Measurements from ENCODE around the gene PGD.

PGD gene

DNA sequence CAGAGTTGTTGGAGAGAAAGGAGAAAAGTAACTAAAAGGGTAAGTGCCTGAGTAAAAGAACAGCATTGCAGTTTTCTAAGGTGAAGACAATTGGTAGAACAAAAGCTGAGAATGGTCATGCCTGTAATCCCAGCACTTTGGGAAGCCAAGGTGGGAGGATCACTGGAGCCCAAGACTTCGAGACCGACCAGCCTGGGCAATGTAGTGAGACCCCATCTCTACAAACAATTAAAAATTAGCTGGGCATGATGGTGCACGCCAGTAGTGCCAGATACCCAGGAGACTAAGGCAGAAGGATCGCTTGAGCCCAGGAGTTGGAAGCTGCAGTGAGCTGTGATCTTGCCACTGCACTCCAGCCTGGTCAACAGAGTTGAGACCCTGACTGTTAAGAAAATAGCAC, 15.2 kb upstream of the PGD start:
- Histone ChIP-seq H3K4me3 (IDR thresholded peaks at IDR 0.05; ENCODE audit: insufficient read depth, low read depth, low read length) (no peak overlapping the region), H3K9ac (no peak overlapping the region), H3K4me2 (no peak overlapping the region), H3K27me3 (ENCODE audit: insufficient read depth, low read depth) (no peaks in the 10 kb centered on the region), H3K27ac (no peak overlapping the region), H3K79me2 (ENCODE audit: insufficient read depth, low read depth) (no peaks in the 10 kb centered on the region), H4K20me1 (ENCODE audit: insufficient read depth) (no peaks in the 10 kb centered on the region), H3K36me3 (ENCODE audit: insufficient read depth) (no peaks in the 10 kb centered on the region), H3K4me1 (ENCODE audit: low read depth, poor library complexity, severe bottlenecking) (peaks cover 12% of the 10 kb centered on the region), H2AFZ (ENCODE audit: low read depth) (no peak overlapping the region)
- TF ChIP-seq CTCF (conservative IDR thresholded peaks at IDR 0.05; ENCODE audit: low read depth, low read length) = no peak

- no peak overlapping the region for H3K4me3 ChIP-seq (IDR thresholded peaks at IDR 0.05; ENCODE audit: insufficient read depth, low read depth, low read length)
- H3K9ac ChIP-seq = no peak overlapping the region
- H3K79me2 ChIP-seq (ENCODE audit: insufficient read depth, low read depth) = no peaks in the 10 kb centered on the region
- TF ChIP-seq CTCF (conservative IDR thresholded peaks at IDR 0.05; ENCODE audit: low read depth, low read length) = no peak
- no peaks in the 10 kb centered on the region for H3K27me3 ChIP-seq (ENCODE audit: insufficient read depth, low read depth)
- H4K20me1 ChIP-seq (ENCODE audit: insufficient read depth) = no peaks in the 10 kb centered on the region
- no peaks in the 10 kb centered on the region for H3K36me3 ChIP-seq (ENCODE audit: insufficient read depth)
- no peak overlapping the region for H3K27ac ChIP-seq
- H3K4me1 ChIP-seq (ENCODE audit: low read depth, poor library complexity, severe bottlenecking) = peaks cover 12% of the 10 kb centered on the region
- H3K4me2 ChIP-seq = no peak overlapping the region
- H2AFZ ChIP-seq (ENCODE audit: low read depth) = no peak overlapping the region
These were observed 14.6 kb upstream of the PGD start for GRCh38 chr1:10384219-10384618.

GRCh38 chr1:10386761-10387676, 11.8 kb upstream of the PGD start:
- TF ChIP-seq CTCF (conservative IDR thresholded peaks at IDR 0.05; ENCODE audit: low read depth, low read length) = no peak
- no peaks in the 10 kb centered on the region for H4K20me1 ChIP-seq (ENCODE audit: insufficient read depth)
- no peak overlapping the region for H3K9ac ChIP-seq
- peak overlapping the region; percentile 36; the same call in 1 of the 2 replicates for H3K27ac ChIP-seq
- H2AFZ ChIP-seq (ENCODE audit: low read depth) = no peak overlapping the region
- no peaks in the 10 kb centered on the region for H3K79me2 ChIP-seq (ENCODE audit: insufficient read depth, low read depth)
- no peaks in the 10 kb centered on the region for H3K27me3 ChIP-seq (ENCODE audit: insufficient read depth, low read depth)
- peaks cover 12% of the 10 kb centered on the region for H3K4me1 ChIP-seq (ENCODE audit: low read depth, poor library complexity, severe bottlenecking)
- H3K36me3 ChIP-seq (ENCODE audit: insufficient read depth) = no peaks in the 10 kb centered on the region
- peak overlapping the region; percentile 44; the same call in 1 of the 2 replicates for H3K4me2 ChIP-seq
- H3K4me3 ChIP-seq (IDR thresholded peaks at IDR 0.05; ENCODE audit: insufficient read depth, low read depth, low read length) = no peak overlapping the region

GRCh38 chr1:10387677-10388386, 11.0 kb upstream of the PGD start:
- Histone ChIP-seq H3K4me1 (ENCODE audit: low read depth, poor library complexity, severe bottlenecking) (peaks cover 12% of the 10 kb centered on the region), H3K27me3 (ENCODE audit: insufficient read depth, low read depth) (no peaks in the 10 kb centered on the region), H4K20me1 (ENCODE audit: insufficient read depth) (no peaks in the 10 kb centered on the region), H2AFZ (ENCODE audit: low read depth) (0 out of 2 replicates have a peak overlapping the region, but pooled peaks have one; percentile 23), H3K36me3 (ENCODE audit: insufficient read depth) (no peaks in the 10 kb centered on the region), H3K9ac (no peak overlapping the region), H3K27ac (peak overlapping the region; percentile 36; the same call in 1 of the 2 replicates), H3K4me3 (IDR thresholded peaks at IDR 0.05; ENCODE audit: insufficient read depth, low read depth, low read length) (no peak overlapping the region), H3K4me2 (peak overlapping the region; percentile 44; the same call in 1 of the 2 replicates), H3K79me2 (ENCODE audit: insufficient read depth, low read depth) (no peaks in the 10 kb centered on the region)
- TF ChIP-seq CTCF (conservative IDR thresholded peaks at IDR 0.05; ENCODE audit: low read depth, low read length) = no peak
